ENCODE results near the gene B4GALT5.
A peak's percentile ranks its signal among the peaks of the same experiment; 100 is the strongest.

B4GALT5 gene

DNA sequence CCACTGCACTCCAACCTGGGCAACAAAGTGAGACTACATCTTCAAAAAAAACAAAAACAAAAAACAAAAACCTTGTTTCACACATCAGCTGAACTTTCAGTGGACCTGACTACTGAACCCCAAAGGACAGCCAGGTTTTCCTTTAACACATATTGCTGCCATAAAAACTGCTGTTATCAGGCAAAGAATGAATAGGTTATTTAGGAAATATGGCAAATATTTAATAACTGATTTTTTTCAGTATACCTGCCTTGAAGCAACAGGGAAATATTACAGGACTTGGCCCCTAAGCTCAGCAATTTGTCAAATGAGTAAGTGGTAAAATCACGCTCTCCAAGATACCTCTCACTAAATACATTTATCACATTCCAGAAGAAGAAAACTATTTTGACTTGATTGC is 34.0 kb downstream of the B4GALT5 start:
- TF ChIP-seq BACH2 (CRISPR knock-in tag; IDR thresholded peaks at IDR 0.05; ENCODE audit: borderline replicate concordance) (no peak), TOX (CRISPR knock-in tag; IDR thresholded peaks at IDR 0.05; ENCODE audit: borderline replicate concordance) (no peak), TCF4 (CRISPR knock-in tag; IDR thresholded peaks at IDR 0.05; ENCODE audit: borderline replicate concordance) (no peak), RARB (CRISPR knock-in tag; IDR thresholded peaks at IDR 0.05) (no peak), ZFP30 (CRISPR knock-in tag; IDR thresholded peaks at IDR 0.05) (no peak), ZNF8 (CRISPR knock-in tag; IDR thresholded peaks at IDR 0.05) (no peak), GLIS3 (CRISPR knock-in tag; IDR thresholded peaks at IDR 0.05) (no peak)
- ATAC-seq: no peak

DNA sequence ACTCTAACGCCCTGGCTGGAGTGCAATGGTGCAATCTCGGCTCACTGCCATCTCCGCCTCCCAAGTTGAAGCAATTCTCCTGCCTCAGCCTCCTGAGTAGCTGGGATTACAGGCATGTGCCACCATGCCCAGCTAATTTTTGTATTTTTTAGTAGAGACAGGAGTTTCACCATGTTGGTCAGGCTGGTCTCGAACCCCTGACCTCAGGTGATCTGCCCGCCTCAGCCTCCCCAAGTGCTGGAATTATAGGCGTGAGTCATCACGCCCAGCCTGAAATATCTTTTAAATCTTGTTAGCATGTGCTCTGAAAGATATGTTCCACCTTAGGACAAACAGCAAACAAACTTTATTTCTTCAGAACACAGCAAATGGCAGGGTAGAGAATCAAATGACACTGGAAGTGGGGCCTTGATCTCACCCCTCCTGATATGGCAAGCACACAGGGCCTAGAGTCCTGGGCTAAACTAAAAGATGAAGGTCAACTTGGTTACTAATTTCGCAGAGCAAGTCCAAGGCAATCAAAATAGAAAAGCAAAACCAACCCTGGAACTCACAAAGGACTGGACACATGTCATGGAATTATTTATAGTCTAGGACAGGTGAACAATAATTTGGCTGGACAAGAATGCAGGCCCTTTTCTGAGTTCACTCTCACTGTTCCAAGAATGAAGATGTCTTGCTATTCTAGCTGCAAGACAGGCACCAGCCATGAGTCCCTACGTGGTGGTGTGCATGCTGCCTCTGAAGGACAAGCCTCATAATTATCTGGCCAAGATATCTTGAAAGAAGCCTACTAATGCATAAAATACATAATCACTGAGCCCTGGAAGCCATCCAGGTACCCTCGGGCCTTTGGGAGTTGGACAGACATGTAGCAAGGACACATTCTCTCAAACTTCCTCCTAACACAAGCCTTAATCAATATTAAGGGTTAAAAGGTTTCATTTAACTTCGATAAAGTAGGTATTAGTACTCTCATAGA is 35.6 kb downstream of the B4GALT5 start:
- no peak; the same call in 2 of the 3 replicates for ATAC-seq
- TF ChIP-seq, protein P1, sequence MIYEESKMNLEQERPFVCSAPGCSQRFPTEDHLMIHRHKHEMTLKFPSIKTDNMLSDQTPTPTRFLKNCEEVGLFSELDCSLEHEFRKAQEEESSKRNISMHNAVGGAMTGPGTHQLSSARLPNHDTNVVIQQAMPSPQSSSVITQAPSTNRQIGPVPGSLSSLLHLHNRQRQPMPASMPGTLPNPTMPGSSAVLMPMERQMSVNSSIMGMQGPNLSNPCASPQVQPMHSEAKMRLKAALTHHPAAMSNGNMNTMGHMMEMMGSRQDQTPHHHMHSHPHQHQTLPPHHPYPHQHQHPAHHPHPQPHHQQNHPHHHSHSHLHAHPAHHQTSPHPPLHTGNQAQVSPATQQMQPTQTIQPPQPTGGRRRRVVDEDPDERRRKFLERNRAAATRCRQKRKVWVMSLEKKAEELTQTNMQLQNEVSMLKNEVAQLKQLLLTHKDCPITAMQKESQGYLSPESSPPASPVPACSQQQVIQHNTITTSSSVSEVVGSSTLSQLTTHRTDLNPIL (CRISPR knock-in tag; IDR thresholded peaks at IDR 0.05; ENCODE audit: low read depth): no peak

DNA sequence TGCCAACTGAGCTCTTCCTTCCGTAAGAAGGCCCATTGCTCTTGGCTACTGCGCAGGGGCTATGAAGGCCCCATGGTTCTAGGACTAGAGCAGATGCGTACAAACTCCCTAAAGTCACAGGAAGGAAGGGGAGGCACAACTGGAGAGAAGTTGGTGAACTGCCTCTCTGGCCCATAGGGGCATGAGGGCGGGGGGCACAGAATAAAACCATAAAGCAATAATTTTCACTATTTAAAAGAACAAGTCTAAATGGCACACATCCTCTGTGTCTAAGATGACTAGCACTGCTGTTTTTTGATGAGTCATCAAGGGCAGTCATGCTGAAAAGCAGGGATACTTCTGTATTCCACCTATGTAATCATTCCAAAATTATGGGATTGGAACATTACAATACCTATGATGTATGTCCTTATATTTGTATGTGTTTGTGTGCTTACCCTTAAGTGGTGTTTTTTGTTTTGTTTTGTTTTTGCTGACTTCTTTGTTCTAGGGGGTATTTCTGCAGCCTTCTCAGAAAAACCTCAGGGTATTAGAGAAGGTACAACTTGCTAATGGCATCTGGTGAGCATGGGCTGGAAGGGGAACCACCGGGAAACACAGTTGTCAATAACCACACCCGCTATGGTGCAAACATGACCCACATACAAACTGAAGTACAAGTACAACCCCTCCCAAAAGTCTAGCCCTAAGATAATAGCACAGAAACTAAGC is 36.9 kb downstream of the B4GALT5 start:
- ATAC-seq: peak; percentile 75

More for the DNA sequence above, 36.9 kb downstream of the B4GALT5 start:
- TF ChIP-seq ZNF8 (CRISPR knock-in tag; IDR thresholded peaks at IDR 0.05): no peak
- TF ChIP-seq ISL1 (CRISPR knock-in tag; IDR thresholded peaks at IDR 0.05): no peak
- no peak for TF ChIP-seq TCF4 (CRISPR knock-in tag; IDR thresholded peaks at IDR 0.05; ENCODE audit: borderline replicate concordance)
- no peak for TF ChIP-seq ZNF565 (CRISPR knock-in tag; conservative IDR thresholded peaks at IDR 0.05; ENCODE audit: low read depth)
- no peak for TF ChIP-seq ARNTL (CRISPR knock-in tag; IDR thresholded peaks at IDR 0.05; ENCODE audit: borderline replicate concordance, low read depth)
- TF ChIP-seq, protein P2, sequence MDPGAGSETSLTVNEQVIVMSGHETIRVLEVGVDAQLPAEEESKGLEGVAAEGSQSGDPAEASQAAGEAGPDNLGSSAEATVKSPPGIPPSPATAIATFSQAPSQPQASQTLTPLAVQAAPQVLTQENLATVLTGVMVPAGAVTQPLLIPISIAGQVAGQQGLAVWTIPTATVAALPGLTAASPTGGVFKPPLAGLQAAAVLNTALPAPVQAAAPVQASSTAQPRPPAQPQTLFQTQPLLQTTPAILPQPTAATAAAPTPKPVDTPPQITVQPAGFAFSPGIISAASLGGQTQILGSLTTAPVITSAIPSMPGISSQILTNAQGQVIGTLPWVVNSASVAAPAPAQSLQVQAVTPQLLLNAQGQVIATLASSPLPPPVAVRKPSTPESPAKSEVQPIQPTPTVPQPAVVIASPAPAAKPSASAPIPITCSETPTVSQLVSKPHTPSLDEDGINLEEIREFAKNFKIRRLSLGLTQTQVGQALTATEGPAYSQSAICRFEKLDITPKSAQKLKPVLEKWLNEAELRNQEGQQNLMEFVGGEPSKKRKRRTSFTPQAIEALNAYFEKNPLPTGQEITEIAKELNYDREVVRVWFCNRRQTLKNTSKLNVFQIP (CRISPR knock-in tag; IDR thresholded peaks at IDR 0.05; ENCODE audit: borderline replicate concordance, low read depth): no peak
- TF ChIP-seq, protein P3, sequence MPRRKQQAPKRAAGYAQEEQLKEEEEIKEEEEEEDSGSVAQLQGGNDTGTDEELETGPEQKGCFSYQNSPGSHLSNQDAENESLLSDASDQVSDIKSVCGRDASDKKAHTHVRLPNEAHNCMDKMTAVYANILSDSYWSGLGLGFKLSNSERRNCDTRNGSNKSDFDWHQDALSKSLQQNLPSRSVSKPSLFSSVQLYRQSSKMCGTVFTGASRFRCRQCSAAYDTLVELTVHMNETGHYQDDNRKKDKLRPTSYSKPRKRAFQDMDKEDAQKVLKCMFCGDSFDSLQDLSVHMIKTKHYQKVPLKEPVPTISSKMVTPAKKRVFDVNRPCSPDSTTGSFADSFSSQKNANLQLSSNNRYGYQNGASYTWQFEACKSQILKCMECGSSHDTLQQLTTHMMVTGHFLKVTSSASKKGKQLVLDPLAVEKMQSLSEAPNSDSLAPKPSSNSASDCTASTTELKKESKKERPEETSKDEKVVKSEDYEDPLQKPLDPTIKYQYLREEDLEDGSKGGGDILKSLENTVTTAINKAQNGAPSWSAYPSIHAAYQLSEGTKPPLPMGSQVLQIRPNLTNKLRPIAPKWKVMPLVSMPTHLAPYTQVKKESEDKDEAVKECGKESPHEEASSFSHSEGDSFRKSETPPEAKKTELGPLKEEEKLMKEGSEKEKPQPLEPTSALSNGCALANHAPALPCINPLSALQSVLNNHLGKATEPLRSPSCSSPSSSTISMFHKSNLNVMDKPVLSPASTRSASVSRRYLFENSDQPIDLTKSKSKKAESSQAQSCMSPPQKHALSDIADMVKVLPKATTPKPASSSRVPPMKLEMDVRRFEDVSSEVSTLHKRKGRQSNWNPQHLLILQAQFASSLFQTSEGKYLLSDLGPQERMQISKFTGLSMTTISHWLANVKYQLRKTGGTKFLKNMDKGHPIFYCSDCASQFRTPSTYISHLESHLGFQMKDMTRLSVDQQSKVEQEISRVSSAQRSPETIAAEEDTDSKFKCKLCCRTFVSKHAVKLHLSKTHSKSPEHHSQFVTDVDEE (CRISPR knock-in tag; IDR thresholded peaks at IDR 0.05): no peak
- no peak for TF ChIP-seq TOX (CRISPR knock-in tag; IDR thresholded peaks at IDR 0.05; ENCODE audit: borderline replicate concordance)
- TF ChIP-seq, protein P1 (CRISPR knock-in tag; IDR thresholded peaks at IDR 0.05; ENCODE audit: low read depth): no peak
- no peak for TF ChIP-seq SNAI2 (CRISPR knock-in tag; IDR thresholded peaks at IDR 0.05)
- no peak for TF ChIP-seq ESRRG (CRISPR knock-in tag; IDR thresholded peaks at IDR 0.05)
- TF ChIP-seq, protein P4, sequence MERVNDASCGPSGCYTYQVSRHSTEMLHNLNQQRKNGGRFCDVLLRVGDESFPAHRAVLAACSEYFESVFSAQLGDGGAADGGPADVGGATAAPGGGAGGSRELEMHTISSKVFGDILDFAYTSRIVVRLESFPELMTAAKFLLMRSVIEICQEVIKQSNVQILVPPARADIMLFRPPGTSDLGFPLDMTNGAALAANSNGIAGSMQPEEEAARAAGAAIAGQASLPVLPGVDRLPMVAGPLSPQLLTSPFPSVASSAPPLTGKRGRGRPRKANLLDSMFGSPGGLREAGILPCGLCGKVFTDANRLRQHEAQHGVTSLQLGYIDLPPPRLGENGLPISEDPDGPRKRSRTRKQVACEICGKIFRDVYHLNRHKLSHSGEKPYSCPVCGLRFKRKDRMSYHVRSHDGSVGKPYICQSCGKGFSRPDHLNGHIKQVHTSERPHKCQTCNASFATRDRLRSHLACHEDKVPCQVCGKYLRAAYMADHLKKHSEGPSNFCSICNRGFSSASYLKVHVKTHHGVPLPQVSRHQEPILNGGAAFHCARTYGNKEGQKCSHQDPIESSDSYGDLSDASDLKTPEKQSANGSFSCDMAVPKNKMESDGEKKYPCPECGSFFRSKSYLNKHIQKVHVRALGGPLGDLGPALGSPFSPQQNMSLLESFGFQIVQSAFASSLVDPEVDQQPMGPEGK (CRISPR knock-in tag; IDR thresholded peaks at IDR 0.05; ENCODE audit: borderline replicate concordance): no peak
- TF ChIP-seq CSDC2 (CRISPR knock-in tag; IDR thresholded peaks at IDR 0.05): no peak
- TF ChIP-seq ZC3H10 (CRISPR knock-in tag; IDR thresholded peaks at IDR 0.05): no peak
- no peak for TF ChIP-seq OSR1 (CRISPR knock-in tag; IDR thresholded peaks at IDR 0.05)
- no peak for TF ChIP-seq PPARA (CRISPR knock-in tag; IDR thresholded peaks at IDR 0.05; ENCODE audit: borderline replicate concordance)
- TF ChIP-seq ZNF70 (CRISPR knock-in tag; IDR thresholded peaks at IDR 0.05): no peak
- TF ChIP-seq ZFP3 (CRISPR knock-in tag; IDR thresholded peaks at IDR 0.05): no peak

Measured in SK-N-SH treated with all-trans-retinoic acid at 6 μM for 48 hours (cell line).